K562 (cell line): ENCODE results near the gene SLC39A11.

Experiments used
- CEBPB ChIP-seq: fragments of 450-650 bp; IDR thresholded peaks from 2 replicates; pipeline ENCODE4 v1.6.1; 2016; ENCODE audit warnings: missing genetic modification characterization, missing compliant biosample characterization
- GABPA ChIP-seq: fragments of 200-800 bp; sonication (Bioruptor generic); conservative IDR thresholded peaks from 2 replicates; pipeline ENCODE4 v1.6.1; 2016; ENCODE audit warnings: low read depth, missing genetic modification characterization, missing compliant biosample characterization
- ZBTB33 ChIP-seq: sonication (generic); formaldehyde crosslinking; IDR thresholded peaks from 2 replicates; pipeline ENCODE4 v1.8.1; 2023; ENCODE audit warnings: mild to moderate bottlenecking, missing genetic modification reagents
- TF ChIP-seq, protein P1 (sequence below), 3 experiments: IDR thresholded peaks in 2 of 3; conservative IDR thresholded peaks in 1 of 3; 2 replicates each; pipeline ENCODE4 v1.5.1; 2011 to 2012; ENCODE audit warnings: low read length in 3 of 3, mild to moderate bottlenecking in 3 of 3, control low read depth in 2 of 3, improper control_type of control experiment in 1 of 3, inconsistent platforms in 1 of 3, low read depth in 1 of 3, mixed read lengths in 1 of 3, moderate library complexity in 1 of 3; ENCODE audit not compliant: insufficient read depth in 2 of 3

DNA sequence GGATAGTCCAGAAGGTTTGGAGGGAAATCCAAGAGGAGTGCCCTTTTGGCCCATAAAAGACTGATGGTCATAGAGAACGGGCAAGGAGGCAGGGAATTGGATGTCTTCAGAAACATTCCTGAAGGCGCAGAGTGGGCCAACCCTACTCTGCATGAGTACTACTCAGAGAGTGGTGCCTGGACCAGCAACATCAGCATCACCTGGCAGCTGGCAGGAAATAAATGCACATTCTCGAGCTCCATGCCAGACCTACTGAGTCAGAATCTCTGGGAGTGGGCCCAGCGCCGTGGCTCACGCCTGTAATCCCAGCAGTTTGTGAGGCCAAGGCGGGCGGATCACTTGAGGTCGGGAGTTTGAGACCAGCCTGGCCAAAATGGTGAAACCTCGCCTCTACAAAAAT is 27.1 kb upstream of the SLC39A11 start:
- TF ChIP-seq CEBPB (tag) (no peak), ZBTB33 (CRISPR knock-in tag) (no peak), GABPA (tag) (no peak)
- TF ChIP-seq, protein P1, sequence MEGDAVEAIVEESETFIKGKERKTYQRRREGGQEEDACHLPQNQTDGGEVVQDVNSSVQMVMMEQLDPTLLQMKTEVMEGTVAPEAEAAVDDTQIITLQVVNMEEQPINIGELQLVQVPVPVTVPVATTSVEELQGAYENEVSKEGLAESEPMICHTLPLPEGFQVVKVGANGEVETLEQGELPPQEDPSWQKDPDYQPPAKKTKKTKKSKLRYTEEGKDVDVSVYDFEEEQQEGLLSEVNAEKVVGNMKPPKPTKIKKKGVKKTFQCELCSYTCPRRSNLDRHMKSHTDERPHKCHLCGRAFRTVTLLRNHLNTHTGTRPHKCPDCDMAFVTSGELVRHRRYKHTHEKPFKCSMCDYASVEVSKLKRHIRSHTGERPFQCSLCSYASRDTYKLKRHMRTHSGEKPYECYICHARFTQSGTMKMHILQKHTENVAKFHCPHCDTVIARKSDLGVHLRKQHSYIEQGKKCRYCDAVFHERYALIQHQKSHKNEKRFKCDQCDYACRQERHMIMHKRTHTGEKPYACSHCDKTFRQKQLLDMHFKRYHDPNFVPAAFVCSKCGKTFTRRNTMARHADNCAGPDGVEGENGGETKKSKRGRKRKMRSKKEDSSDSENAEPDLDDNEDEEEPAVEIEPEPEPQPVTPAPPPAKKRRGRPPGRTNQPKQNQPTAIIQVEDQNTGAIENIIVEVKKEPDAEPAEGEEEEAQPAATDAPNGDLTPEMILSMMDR (IDR thresholded peaks at IDR 0.05 in 2 of 3, conservative IDR thresholded peaks at IDR 0.05 in 1 of 3; ENCODE audit: insufficient read depth in 2 of 3, low read depth in 1 of 3, low read length in 3 of 3): no peak
